ENCODE data around the gene VTA1.
"Not testable (repeated sequence)": the region's sequence is repeated elsewhere in the genome, so short reads cannot be mapped to it uniquely, and the experiment has no call there.

VTA1 gene

DNA sequence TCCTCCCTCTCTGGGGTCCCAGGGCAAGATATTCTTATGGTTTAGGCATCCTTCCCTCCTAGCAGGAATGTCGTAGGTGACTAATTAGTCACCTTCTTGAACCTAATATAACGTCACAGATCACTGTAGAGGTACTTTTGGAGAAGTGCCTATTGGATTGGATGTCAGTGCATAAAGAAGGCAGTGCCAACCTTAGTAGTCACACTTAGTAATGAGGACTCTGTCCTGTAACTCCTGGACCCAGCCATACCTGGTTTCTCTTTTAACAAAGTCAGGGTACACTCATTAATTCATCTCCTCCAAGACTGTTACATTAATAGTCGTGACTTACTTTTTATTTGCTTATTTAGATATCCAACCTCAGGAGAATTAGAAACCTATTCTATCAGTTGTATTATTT, 20.0 kb downstream of the VTA1 start:
- H3K4me3 ChIP-seq (ENCODE audit: low read depth, low read length) = no peak overlapping the region
- no peak for DNase-seq (ENCODE audit: low read depth)

DNA sequence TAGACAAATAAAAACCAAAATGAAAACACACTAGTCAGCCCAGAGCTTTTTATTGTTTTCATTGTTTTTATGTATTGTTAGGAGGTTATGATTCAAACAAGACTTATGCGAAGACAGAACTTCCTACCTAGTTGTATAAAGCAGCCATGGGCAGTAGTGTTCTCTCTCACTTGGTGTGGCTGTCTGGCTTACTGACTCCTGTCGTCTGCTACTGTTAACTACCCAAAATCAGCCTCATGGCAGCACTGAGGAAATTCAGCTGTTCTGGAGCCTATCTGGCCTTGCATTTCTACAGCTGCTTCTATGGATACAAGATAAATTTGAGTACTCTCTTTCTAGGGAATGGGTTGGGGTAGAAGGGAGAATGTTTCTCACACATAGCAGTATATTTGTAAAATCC, 20.4 kb downstream of the VTA1 start:
- no peak for DNase-seq (ENCODE audit: low read depth)
- no peak overlapping the region for H3K4me3 ChIP-seq (ENCODE audit: low read depth, low read length)

DNA sequence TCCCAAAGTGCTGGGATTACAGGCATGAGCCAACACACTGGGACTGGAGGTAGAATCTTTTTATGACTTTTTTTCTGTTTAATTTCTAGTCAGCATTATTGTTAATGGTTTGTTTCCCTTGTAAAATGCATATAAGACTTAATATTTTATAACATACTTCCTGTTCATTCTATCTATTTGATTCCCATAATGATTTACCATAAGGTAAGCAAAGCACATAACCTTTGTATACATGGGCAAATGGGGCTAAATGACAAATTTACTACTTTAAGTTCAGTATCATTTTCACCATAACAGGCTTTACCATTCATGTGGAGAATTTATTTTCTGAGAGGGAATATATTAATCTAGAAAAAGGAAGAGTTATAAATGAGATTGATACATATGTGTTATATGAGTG, 24.3 kb downstream of the VTA1 start:
- no peak for DNase-seq (ENCODE audit: low read depth)
- H3K4me3 ChIP-seq (ENCODE audit: low read depth, low read length) = no peak overlapping the region

DNA sequence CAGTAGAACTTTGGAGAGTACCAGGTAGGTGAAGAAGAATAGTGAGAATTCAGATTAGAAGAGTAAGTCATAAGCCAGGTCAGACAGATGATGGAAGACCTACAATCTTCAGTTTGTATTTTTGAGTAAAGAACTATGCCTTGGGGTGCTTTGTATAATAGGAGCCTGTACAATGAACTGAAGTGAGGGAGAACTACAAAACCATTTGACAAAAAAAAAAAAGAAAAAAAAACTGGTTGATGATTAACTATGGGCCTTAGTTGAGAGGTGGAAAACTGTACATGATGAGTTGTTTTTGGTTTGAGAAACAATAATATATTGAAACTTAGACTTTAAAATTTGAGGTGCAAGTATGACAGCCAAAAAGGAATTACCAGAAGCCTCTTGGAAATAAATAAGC, 25.7 kb downstream of the VTA1 start:
- no peak for DNase-seq (ENCODE audit: low read depth)
- no peak overlapping the region for H3K4me3 ChIP-seq (ENCODE audit: low read depth, low read length)

DNA sequence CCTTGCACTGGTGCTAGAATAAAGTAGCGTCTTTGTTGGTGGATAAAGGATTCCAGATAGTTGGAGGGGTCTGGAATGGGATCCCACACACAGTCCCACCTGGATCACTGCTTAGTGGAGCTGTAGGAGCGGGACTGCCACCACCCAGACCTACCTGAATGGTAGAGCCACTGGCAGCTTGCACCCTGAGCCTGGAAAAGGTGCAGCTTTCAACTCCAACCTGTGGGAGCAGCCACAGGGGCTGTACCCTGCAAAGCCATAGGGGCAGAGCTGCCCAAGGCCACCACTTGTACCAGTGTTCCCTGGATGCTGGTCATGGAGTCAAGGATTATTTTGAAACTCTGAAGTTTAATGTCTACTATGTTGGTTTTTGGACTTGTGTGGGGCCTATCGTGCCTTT, 26.9 kb downstream of the VTA1 start:
- no peak overlapping the region for H3K4me3 ChIP-seq (ENCODE audit: low read depth, low read length)
- DNase-seq (ENCODE audit: low read depth) = no peak

DNA sequence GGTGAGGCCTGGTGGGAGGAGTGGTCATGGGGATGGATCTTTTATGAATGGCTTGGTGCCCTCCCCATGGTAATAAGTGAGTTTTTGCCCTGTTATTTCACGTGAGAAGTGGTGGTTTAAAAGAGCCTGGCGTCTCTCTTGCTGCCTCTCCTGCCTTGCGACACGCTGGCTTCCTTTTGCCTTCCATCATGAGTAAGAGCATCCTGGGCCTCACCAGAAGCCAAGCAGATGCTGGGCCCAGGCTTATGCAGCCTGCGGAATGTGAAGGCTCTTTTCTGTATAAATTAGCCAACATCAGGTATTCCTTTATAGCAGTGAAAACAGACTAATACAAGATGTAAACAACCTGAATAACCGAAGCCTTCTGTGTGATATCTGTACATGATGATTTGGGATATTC, 27.6 kb downstream of the VTA1 start:
- no peak for DNase-seq (ENCODE audit: low read depth)
- H3K4me3 ChIP-seq (ENCODE audit: low read depth, low read length) = no peak overlapping the region

DNA sequence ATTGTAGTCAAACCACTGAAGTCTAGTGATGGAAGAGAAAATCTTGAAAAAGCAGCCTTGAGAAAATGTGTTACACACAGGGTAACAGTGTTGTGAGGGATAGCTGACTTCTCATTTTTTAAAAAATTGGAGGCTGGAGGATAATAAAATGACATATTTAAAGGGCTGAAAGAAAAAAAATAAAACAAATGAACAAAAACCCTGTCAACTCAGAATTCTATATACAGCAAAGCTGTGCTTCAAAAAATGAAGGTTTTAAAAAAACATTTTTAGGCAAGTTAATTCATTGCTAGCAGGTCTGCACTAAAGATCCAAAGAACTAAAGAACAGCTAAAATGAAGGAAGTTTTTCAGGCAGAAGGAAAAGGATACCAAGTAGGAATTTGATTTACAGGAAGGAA, 31.1 kb downstream of the VTA1 start:
- H3K4me3 ChIP-seq (ENCODE audit: low read depth, low read length) = no peak overlapping the region
- no peak for DNase-seq (ENCODE audit: low read depth)

DNA sequence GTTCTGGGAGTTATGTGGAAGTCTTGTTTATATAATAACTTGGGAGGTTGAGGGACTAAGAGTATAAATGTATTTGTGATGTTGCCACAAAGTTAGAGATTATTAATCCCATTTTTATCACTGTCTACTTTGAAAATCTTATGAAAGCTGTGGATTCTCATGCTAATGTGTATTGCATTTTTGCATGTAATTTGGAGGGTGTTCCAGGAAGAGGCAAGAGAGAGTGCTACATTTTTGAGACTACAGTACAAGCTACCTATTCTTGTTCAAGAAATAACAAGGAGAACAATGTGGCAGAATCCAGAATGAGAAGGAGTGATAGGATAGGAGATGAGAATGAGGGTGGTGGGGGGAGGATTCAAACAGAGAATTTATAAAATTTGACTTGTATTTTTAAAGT, 34.9 kb downstream of the VTA1 start:
- no peak for DNase-seq (ENCODE audit: low read depth)
- no peak overlapping the region for H3K4me3 ChIP-seq (ENCODE audit: low read depth, low read length)

DNA sequence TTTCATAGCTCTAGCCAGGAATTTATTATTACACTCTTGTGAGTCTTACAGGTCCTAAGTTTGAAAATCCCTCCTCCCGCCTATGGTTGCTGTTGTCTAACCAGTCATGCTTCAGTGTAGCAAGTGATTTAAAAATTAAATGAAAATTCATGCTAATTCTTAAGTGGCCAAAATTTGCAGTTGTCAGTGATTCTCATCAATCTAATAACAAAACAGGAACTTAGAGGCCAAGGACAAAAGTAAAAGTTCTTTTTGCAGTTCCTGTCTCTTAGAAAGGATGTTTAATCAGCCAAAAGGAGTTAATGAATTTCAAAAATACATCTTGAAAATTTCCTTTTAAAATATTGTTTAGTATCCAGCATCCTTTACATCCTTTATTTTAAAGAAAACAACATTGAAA, 36.3 kb downstream of the VTA1 start:
- no peak for DNase-seq (ENCODE audit: low read depth)
- H3K4me3 ChIP-seq (ENCODE audit: low read depth, low read length) = no peak overlapping the region

DNA sequence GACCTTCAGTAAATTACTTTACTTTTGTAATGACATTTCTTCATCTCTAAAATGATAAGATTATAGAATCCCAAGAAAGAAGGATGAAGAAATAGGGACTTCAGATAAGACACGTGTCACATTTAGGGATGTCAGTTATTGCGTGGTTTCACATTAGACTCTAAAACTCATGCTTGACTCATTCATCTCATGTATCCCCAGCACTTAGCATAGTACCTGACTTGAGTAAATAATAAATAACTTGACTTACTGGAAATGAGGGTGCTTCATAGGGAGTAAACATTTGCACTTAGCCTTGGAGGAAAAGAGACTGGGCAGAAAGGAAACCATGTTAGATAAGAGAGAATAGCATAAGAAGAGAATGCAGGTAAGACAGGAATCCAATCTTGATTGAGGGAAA, 37.2 kb downstream of the VTA1 start:
- no peak overlapping the region for H3K4me3 ChIP-seq (ENCODE audit: low read depth, low read length)
- no peak for DNase-seq (ENCODE audit: low read depth)

DNA sequence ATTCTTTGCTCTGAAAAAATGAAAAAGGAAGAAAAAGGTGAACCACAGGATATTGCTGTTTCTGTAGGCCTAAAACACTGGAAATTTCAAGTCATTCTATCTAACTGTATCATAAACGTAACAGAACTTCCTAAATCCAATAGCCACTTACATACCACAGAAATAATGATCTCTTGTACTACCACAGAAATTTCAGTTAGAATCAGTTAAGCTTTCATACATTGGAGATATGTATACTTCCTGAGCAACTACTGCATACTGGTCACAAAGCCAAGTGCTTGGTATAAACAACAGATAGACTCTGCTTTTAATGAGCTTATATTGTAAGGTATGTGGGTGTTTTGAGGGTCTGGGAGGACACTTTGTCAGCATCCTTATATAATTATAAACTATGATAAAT, 38.6 kb downstream of the VTA1 start:
- DNase-seq (ENCODE audit: low read depth) = no peak
- H3K4me3 ChIP-seq (ENCODE audit: low read depth, low read length) = no peak overlapping the region

DNA sequence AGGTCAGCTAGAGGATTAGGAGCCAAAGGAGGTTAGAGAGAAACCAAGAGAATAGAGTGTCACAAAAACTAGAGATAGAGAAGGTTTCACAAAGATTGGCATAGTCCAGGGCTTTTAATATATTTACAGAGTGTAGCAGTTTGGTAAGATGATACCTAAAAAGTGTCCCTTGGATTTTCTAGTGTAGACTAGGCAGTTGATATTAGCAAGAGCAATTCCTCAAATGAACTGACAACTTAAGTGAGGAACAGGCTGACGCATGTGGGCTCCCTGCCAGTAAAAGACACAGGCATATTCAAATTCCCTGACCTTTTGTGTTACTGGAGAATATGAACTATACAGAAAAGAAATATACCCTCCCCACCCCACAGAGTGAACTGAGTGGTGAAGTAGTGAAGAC, 40.1 kb downstream of the VTA1 start:
- H3K4me3 ChIP-seq (ENCODE audit: low read depth, low read length) = no peak overlapping the region
- peak; percentile 60 for DNase-seq (ENCODE audit: low read depth)

DNA sequence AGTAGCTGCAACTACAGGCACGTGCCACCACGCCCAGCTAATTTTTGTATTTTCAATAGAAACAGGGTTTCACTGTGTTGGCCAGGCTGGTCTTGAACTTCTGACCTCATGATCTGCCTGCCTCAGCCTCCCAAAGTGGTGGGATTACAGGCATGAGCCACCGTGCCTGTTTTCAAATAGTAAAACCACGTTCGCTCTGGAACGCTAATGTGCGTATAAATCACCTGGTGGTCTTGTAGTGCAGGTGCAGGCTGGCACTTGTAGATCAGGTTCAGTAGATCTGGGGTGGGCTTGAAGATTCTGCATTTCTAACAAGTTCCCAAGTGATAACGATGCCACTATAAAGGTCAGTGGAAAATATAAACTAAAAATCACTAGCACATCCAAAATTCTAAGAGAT, 41.3 kb downstream of the VTA1 start:
- not testable (repeated sequence) for DNase-seq (ENCODE audit: low read depth); H3K4me3 ChIP-seq (ENCODE audit: low read depth, low read length)

DNA sequence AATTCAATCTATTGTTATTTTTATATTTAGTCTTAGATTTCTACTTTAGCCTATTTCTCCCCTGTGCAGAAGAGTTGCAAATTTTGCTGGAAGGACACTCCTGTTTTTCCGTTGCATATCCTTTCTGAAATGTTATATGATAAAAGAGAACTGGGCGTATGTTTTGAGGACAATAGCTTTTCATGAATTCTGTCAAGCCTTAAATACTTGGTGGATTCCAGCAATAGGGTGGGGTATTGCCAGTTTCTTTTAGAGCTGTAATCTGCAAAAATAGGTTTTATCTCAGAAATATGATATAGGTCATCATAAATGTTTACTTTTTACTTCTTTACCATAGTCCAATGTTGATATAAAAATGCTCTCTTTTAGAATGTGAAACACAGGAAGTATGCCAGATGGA, 42.0 kb downstream of the VTA1 start:
- no peak overlapping the region for H3K4me3 ChIP-seq (ENCODE audit: low read depth, low read length)
- no peak for DNase-seq (ENCODE audit: low read depth)

DNA sequence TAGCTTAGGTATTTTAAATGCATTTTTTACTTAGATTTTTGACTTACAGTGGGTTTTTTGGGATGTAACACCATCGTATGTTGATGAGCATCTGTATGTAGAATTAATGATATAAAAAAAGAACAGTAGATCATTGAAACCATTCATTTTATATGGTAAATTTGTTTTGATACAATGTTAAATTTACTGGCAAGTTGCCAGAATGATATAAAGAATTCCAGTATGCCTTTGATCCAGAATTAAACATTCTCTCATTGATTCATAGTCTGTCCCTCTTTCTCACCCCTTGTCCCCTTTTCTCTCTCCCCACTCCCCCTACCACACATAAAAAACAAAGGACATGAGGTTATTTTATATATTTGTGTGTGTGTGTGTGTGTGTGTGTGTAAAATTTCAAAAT, 45.3 kb downstream of the VTA1 start:
- no peak overlapping the region for H3K4me3 ChIP-seq (ENCODE audit: low read depth, low read length)
- DNase-seq (ENCODE audit: low read depth) = no peak

DNA sequence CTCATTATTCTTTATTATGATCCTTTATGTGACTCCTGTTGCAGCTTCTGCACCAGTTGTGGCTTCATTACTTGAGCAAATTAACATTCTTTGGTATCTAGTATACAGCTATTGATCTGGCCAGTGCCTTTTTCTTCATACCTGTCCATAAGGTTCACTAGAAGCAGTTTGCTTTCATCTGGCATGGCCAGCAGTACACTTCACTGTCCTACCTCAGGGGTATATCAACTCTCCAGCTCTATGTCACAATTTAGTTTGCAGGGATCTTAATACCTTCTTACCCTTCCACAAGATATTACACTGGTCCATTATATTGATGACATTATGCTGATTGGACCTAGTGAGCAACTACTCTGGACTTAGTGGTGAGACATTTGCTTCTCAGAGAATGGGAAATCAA, 46.6 kb downstream of the VTA1 start:
- no peak for DNase-seq (ENCODE audit: low read depth)

DNA sequence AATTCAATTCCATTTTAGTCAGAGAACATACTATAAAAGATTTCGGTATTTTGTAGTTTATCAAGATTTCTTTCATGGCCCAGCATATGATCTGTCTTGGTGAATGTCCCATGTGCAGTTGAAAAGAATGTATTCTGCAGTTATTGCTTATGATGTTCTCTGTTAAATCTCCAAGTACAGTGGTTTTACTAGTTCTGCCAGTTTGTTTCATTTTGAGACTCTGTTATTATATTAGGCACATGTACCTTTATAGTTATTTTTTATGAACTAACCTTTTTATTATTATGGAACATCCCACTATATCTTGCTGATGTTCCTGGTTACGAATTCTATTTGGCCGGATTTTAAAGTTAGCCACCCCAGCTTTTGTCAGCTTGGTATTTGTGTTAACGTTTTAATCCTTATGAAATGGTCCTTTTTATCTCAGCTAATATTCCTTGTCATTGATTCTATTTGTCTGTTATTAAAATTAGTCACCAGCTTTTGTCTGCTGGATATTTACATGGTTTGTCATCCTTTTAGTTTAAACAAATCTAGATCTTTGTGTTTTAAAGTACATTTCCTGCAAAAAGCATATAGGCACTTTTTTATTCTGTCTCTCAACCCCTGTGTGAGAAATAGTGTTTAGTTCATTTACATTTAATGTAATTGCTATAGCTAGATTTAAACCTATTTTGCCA, 48.9 kb downstream of the VTA1 start:
- no peak for DNase-seq (ENCODE audit: low read depth)
- H3K4me3 ChIP-seq (ENCODE audit: low read depth, low read length) = no peak overlapping the region

More for the DNA sequence above, 46.6 kb downstream of the VTA1 start:
- no peak overlapping the region for H3K4me3 ChIP-seq (ENCODE audit: low read depth, low read length)

DNA sequence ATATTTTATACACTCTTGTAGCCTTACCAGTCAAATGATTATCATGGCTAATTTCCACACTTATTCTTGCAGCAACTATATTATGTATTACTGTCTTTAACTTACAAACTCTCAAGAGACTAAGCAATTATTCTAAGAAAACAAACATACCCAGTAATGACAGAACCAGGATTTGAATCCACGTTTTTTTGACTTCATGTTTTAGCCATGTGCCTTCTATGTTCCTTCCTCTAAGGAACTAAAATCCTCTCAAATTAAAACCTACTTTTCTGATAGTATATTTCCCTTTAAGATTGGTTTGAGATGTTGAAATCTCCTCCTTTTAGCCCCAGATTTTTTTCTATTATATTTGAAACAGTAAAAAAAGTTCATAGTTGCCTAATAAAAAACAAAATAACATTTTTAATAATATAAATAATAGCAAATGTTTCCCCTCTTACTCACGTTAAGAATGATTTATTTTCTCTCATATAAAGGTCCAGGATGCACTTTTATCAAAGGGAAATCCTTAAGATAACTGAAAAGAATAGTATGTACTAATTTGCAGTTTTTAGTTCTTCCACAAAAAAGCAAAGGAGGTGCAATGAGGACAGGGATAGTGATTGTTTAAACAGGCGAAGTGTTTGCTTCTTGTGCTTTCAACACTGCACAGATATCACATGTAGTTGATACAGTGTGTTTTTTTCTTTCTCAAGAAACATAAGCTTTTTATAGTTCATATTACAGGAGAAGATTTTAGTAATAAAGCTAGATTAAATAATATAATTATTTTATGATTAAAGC, 54.0 kb downstream of the VTA1 start:
- no peak for DNase-seq (ENCODE audit: low read depth)
- H3K4me3 ChIP-seq (ENCODE audit: low read depth, low read length) = no peak overlapping the region

DNA sequence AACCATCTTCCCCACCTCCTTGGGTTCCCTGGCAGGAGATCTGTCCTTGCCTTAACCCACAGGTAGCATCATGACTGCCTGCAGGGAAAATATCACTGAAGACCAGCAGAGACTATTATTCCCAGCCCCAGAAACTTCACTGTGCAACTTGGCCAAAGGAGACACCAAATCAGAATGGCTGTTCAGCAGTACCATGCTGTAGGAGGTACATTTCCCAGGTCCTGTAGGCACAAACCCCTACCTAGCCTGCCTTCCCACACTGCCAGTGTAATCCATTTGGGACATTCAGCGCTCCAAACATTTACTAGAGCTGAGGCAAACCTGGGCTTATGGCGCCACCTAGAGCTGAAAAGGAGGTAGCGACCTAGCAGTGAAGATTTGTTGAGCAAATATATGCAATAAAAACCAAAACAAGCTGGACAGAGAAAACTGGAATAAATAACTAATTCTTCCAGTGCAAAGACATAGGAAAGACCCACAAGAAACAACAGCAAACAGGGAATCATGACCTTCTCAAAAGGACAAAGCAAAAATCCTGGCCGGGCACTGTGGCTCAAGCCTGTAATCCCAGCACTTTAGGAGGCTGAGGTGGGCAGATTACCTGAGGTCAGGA, 60.3 kb downstream of the VTA1 start:
- DNase-seq (ENCODE audit: low read depth) = no peak

DNA sequence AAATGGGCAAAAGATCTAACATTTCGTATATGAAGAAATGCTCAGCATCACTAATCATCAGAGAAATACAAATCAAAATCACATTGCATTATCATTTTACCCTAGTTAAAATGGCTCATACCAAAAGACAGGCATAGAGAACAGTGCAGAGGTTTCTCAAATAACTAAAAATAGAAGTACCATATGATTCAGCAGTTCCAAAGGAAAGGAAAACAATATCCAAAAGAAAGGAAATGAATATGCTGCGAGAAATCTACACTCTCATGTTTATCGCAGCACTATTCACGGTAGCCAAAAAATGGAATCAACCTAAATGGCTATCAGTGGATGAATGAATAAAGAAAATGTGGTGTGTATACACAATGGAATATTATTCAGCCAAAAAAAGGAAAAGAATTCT, 63.5 kb downstream of the VTA1 start:
- no peak overlapping the region for H3K4me3 ChIP-seq (ENCODE audit: low read depth, low read length)
- no peak for DNase-seq (ENCODE audit: low read depth)

More for the DNA sequence above, 60.3 kb downstream of the VTA1 start:
- no peak overlapping the region for H3K4me3 ChIP-seq (ENCODE audit: low read depth, low read length)

DNA sequence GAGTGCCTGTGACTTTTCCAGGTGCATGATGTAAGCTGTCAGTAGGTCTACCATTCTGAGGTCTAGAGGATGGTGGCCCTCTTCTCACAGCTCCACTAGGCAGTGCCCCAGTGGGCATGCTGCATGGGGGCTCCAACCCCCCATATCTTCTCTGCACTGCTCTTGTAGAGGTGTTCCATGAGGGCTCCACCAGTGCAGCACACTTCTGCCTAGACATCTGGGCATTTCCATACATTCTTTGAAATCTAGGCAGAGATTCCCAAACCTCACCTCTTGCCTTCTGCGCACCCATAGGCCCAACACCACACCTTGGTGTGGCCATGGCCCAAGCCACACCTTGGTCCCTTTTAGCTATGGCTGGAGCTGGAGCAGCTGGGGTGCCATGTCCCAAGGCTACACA, 66.3 kb downstream of the VTA1 start:
- no peak for DNase-seq (ENCODE audit: low read depth)
- no peak overlapping the region for H3K4me3 ChIP-seq (ENCODE audit: low read depth, low read length)
